Measurements from ENCODE around the gene HERC6.

HERC6 gene

GRCh38 chr4:88418411-88418810 lies 39.8 kb downstream of the HERC6 start:
- Histone ChIP-seq H3K4me3 (ENCODE audit: low read length, poor library complexity, severe bottlenecking) (no peak overlapping the region), H3K4me1 (ENCODE audit: insufficient read depth, low read length, poor library complexity, severe bottlenecking) (no peaks in the 10 kb centered on the region), H3K79me2 (ENCODE audit: insufficient read depth, low read length) (no peaks in the 10 kb centered on the region), H3F3A (ENCODE audit: low read depth) (no peaks in the 10 kb centered on the region), H3K27me3 (ENCODE audit: insufficient read depth, low read length, poor library complexity, severe bottlenecking) (no peaks in the 10 kb centered on the region), H3K9me2 (replicated peaks; ENCODE audit: low read depth, low read length) (no peaks in the 10 kb centered on the region), H3K9me3 (ENCODE audit: insufficient read depth, low read depth, low read length) (no peaks in the 10 kb centered on the region), H2AFZ (ENCODE audit: low read length) (no peak overlapping the region), H3K36me3 (ENCODE audit: insufficient read depth, low read length) (peaks cover 3% of the 10 kb centered on the region; the same call in 1 of the 2 replicates), H4K20me1 (ENCODE audit: insufficient read depth, low read length, poor library complexity, severe bottlenecking) (no peaks in the 10 kb centered on the region), H3K9ac (ENCODE audit: low read depth, low read length, poor library complexity, severe bottlenecking) (no peak overlapping the region), H3K4me2 (ENCODE audit: low read depth, low read length, poor library complexity, severe bottlenecking) (no peak overlapping the region)
- TF ChIP-seq CTCF (conservative IDR thresholded peaks at IDR 0.05; ENCODE audit: low read length) (no peak), EZH2phosphoT487 (IDR thresholded peaks at IDR 0.05; ENCODE audit: borderline replicate concordance) (no peak)

DNA sequence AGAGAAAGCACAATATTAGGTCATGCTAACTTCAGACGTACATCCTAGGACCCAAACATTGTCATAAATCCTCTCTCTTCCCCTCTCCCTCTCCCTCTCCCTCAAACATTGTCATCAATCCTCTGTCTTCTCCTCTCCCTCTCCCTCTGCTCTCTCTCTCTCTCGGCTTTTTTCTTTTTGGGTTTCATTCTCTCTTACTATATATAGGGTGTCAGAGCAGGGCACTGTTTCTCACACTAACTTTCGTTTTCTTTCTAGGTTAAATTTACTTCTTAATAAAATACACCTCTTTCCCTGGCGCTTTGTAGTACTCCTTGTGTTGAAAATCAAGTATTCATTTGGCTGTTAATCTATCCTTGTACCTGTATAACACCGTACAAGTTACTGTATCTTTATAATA lies 41.2 kb downstream of the HERC6 start:
- Histone ChIP-seq H3K9ac (ENCODE audit: low read depth, low read length, poor library complexity, severe bottlenecking) (no peak overlapping the region), H3K9me3 (ENCODE audit: insufficient read depth, low read depth, low read length) (no peaks in the 10 kb centered on the region)

DNA sequence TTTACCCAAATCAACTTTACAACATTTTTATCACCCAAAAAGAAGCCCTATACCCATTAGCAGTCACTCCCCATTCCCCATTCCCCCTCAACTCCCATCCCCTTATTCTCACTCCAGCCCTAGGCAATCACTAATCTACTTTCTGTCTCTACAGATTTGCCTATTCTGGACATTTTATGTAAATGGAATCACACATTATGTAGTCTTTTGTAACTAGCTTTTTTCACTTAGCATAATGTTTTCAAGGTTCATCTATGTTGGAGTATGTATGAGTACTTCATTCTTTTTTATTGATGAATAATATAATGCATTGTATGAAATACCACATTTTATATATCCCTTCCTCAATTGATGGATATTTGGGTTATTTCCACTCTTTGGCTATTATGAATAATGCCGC lies 42.2 kb downstream of the HERC6 start:
- no peaks in the 10 kb centered on the region for H3K4me1 ChIP-seq (ENCODE audit: insufficient read depth, low read length, poor library complexity, severe bottlenecking)
- no peaks in the 10 kb centered on the region for H4K20me1 ChIP-seq (ENCODE audit: insufficient read depth, low read length, poor library complexity, severe bottlenecking)

More for the DNA sequence above, 41.2 kb downstream of the HERC6 start:
- Histone ChIP-seq H3K4me2 (ENCODE audit: low read depth, low read length, poor library complexity, severe bottlenecking) (no peak overlapping the region), H3K79me2 (ENCODE audit: insufficient read depth, low read length) (no peaks in the 10 kb centered on the region), H3K4me1 (ENCODE audit: insufficient read depth, low read length, poor library complexity, severe bottlenecking) (no peaks in the 10 kb centered on the region), H3K4me3 (ENCODE audit: low read length, poor library complexity, severe bottlenecking) (no peak overlapping the region), H3K9me2 (replicated peaks; ENCODE audit: low read depth, low read length) (no peaks in the 10 kb centered on the region), H3K27me3 (ENCODE audit: insufficient read depth, low read length, poor library complexity, severe bottlenecking) (no peaks in the 10 kb centered on the region), H2AFZ (ENCODE audit: low read length) (no peak overlapping the region), H4K20me1 (ENCODE audit: insufficient read depth, low read length, poor library complexity, severe bottlenecking) (no peaks in the 10 kb centered on the region), H3K36me3 (ENCODE audit: insufficient read depth, low read length) (peaks cover 3% of the 10 kb centered on the region; the same call in 1 of the 2 replicates), H3F3A (ENCODE audit: low read depth) (no peaks in the 10 kb centered on the region)
- TF ChIP-seq CTCF (conservative IDR thresholded peaks at IDR 0.05; ENCODE audit: low read length) = no peak
- no peak for TF ChIP-seq EZH2phosphoT487 (IDR thresholded peaks at IDR 0.05; ENCODE audit: borderline replicate concordance)

More for the DNA sequence above, 42.2 kb downstream of the HERC6 start:
- no peaks in the 10 kb centered on the region for H3K9me2 ChIP-seq (replicated peaks; ENCODE audit: low read depth, low read length)
- H3K4me2 ChIP-seq (ENCODE audit: low read depth, low read length, poor library complexity, severe bottlenecking) = no peak overlapping the region
- H3K4me3 ChIP-seq (ENCODE audit: low read length, poor library complexity, severe bottlenecking) = no peak overlapping the region
- H2AFZ ChIP-seq (ENCODE audit: low read length) = no peak overlapping the region
- TF ChIP-seq CTCF (conservative IDR thresholded peaks at IDR 0.05; ENCODE audit: low read length) = no peak
- no peak for TF ChIP-seq EZH2phosphoT487 (IDR thresholded peaks at IDR 0.05; ENCODE audit: borderline replicate concordance)
- no peaks in the 10 kb centered on the region for H3K36me3 ChIP-seq (ENCODE audit: insufficient read depth, low read length)
- no peak overlapping the region for H3K9ac ChIP-seq (ENCODE audit: low read depth, low read length, poor library complexity, severe bottlenecking)
- H3F3A ChIP-seq (ENCODE audit: low read depth) = no peaks in the 10 kb centered on the region
- H3K9me3 ChIP-seq (ENCODE audit: insufficient read depth, low read depth, low read length) = no peaks in the 10 kb centered on the region
- no peaks in the 10 kb centered on the region for H3K79me2 ChIP-seq (ENCODE audit: insufficient read depth, low read length)
- H3K27me3 ChIP-seq (ENCODE audit: insufficient read depth, low read length, poor library complexity, severe bottlenecking) = no peaks in the 10 kb centered on the region
